Ishikawa (cell line): Measurements from ENCODE around the gene MIEN1.

ENCODE experiments used
- CEBPB ChIP-seq: IDR thresholded peaks from 2 replicates; pipeline ENCODE4 v1.6.1; 2012
- CREB1 ChIP-seq: IDR thresholded peaks from 2 replicates; pipeline ENCODE4 v1.6.1; 2012; ENCODE audit warnings: low read depth
- FOXM1 ChIP-seq: IDR thresholded peaks from 2 replicates; pipeline ENCODE4 v1.6.1; 2012; ENCODE audit warnings: low read depth, borderline replicate concordance
- YY1 ChIP-seq: IDR thresholded peaks from 2 replicates; pipeline ENCODE4 v1.6.1; 2012; ENCODE audit warnings: low read depth
- TF ChIP-seq, protein P1 (sequence below): IDR thresholded peaks from 2 replicates; pipeline ENCODE4 v1.6.1; 2012; ENCODE audit warnings: low read depth, mild to moderate bottlenecking
- TF ChIP-seq, protein P2 (sequence below): IDR thresholded peaks from 2 replicates; pipeline ENCODE4 v1.6.1; 2012

DNA sequence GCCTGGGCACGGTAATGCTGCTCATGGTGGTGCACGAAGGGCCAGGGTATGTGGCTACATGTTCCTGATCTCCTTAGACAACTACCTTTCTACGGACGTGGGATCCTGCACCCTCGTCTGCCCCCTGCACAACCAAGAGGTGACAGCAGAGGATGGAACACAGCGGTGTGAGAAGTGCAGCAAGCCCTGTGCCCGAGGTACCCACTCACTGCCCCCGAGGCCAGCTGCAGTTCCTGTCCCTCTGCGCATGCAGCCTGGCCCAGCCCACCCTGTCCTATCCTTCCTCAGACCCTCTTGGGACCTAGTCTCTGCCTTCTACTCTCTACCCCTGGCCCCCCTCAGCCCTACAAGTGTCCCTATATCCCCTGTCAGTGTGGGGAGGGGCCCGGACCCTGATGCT is 18.5 kb downstream of the MIEN1 start:
- no peak for TF ChIP-seq FOXM1
- no peak for TF ChIP-seq YY1
- TF ChIP-seq, protein P1, sequence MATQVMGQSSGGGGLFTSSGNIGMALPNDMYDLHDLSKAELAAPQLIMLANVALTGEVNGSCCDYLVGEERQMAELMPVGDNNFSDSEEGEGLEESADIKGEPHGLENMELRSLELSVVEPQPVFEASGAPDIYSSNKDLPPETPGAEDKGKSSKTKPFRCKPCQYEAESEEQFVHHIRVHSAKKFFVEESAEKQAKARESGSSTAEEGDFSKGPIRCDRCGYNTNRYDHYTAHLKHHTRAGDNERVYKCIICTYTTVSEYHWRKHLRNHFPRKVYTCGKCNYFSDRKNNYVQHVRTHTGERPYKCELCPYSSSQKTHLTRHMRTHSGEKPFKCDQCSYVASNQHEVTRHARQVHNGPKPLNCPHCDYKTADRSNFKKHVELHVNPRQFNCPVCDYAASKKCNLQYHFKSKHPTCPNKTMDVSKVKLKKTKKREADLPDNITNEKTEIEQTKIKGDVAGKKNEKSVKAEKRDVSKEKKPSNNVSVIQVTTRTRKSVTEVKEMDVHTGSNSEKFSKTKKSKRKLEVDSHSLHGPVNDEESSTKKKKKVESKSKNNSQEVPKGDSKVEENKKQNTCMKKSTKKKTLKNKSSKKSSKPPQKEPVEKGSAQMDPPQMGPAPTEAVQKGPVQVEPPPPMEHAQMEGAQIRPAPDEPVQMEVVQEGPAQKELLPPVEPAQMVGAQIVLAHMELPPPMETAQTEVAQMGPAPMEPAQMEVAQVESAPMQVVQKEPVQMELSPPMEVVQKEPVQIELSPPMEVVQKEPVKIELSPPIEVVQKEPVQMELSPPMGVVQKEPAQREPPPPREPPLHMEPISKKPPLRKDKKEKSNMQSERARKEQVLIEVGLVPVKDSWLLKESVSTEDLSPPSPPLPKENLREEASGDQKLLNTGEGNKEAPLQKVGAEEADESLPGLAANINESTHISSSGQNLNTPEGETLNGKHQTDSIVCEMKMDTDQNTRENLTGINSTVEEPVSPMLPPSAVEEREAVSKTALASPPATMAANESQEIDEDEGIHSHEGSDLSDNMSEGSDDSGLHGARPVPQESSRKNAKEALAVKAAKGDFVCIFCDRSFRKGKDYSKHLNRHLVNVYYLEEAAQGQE, result no peak
- TF ChIP-seq CREB1, result no peak
- TF ChIP-seq CEBPB, result no peak
- TF ChIP-seq, protein P2, sequence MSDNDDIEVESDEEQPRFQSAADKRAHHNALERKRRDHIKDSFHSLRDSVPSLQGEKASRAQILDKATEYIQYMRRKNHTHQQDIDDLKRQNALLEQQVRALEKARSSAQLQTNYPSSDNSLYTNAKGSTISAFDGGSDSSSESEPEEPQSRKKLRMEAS, result no peak
